Neural cell (in vitro differentiated cells): ENCODE results near the gene CMC1. TPM values are rescaled to one million over a fixed set of nuclear protein-coding genes. Genes with fewer than 3 reads are reported as not detected.
"Not testable (repeated sequence)": the region's sequence is repeated elsewhere in the genome, so short reads cannot be mapped to it uniquely, and the experiment has no call there.

ENCODE experiments used
- H2AFZ ChIP-seq: fragments of 200-600, 300-800 bp; sonication (generic), shearing (Covaris generic); 2 replicates; pipeline ENCODE4 v1.6.0; 2014; ENCODE audit warnings: low read depth, mild to moderate bottlenecking, antibody characterized with exemption, low read length, moderate library complexity
- H3F3A ChIP-seq: fragments of 200-600 bp; shearing (Covaris generic); 2 replicates; pipeline ENCODE4 v1.6.1; 2016; ENCODE audit warnings: mild to moderate bottlenecking, moderate library complexity, mixed read lengths, antibody characterized with exemption, low read length; ENCODE audit not compliant: insufficient read depth, poor library complexity, severe bottlenecking
- H3K27ac ChIP-seq: fragments of 200-600, 300-800 bp; sonication (generic), shearing (Covaris generic); 2 replicates; pipeline ENCODE4 v1.5.1; 2014; ENCODE audit warnings: mild to moderate bottlenecking, low read length, moderate library complexity
- H3K27me3 ChIP-seq: fragments of 300-800, 200-600 bp; sonication (generic), shearing (Covaris generic); 2 replicates; pipeline ENCODE4 v1.6.0; 2014; ENCODE audit warnings: mild to moderate bottlenecking, low read depth, low read length, moderate library complexity; ENCODE audit not compliant: insufficient read depth
- H3K36me3 ChIP-seq: fragments of 300-800, 200-600 bp; sonication (generic), shearing (Covaris generic); 2 replicates; pipeline ENCODE4 v1.5.1; 2014; ENCODE audit warnings: mild to moderate bottlenecking, antibody characterized with exemption, low read length, moderate library complexity; ENCODE audit not compliant: insufficient read depth
- H3K4me2 ChIP-seq: fragments of 300-800, 200-600 bp; sonication (generic), shearing (Covaris generic); 2 replicates; pipeline ENCODE4 v1.6.0; 2014; ENCODE audit warnings: mild to moderate bottlenecking, low read length
- H3K4me3 ChIP-seq: fragments of 300-800, 200-600 bp; sonication (generic), shearing (Covaris generic); 2 replicates; pipeline ENCODE4 v1.5.1; 2014; ENCODE audit warnings: mild to moderate bottlenecking, low read length, moderate library complexity
- H3K79me2 ChIP-seq: fragments of 200-600 bp; shearing (Covaris generic); replicated peaks from 2 replicates; pipeline ENCODE4 v1.6.0; 2014; ENCODE audit warnings: mild to moderate bottlenecking, low read length, moderate library complexity; ENCODE audit not compliant: insufficient read depth
- H3K9ac ChIP-seq: fragments of 300-800, 200-600 bp; sonication (generic), shearing (Covaris generic); 2 replicates; pipeline ENCODE4 v1.6.1; 2016; ENCODE audit warnings: mild to moderate bottlenecking, low read length, mixed read lengths
- H3K9me2 ChIP-seq: fragments of 200-600 bp; shearing (Covaris generic); 2 replicates; pipeline ENCODE4 v1.6.1; 2016; ENCODE audit warnings: mild to moderate bottlenecking, low read length, mixed read lengths; ENCODE audit not compliant: insufficient read depth
- H3K9me3 ChIP-seq: fragments of 200-600, 300-800 bp; sonication (generic), shearing (Covaris generic); 2 replicates; pipeline ENCODE4 v1.6.1; 2016; ENCODE audit warnings: mild to moderate bottlenecking, mixed run types, low read length, moderate library complexity, mixed read lengths
- H4K20me1 ChIP-seq: fragments of 200-600 bp; shearing (Covaris generic); 2 replicates; pipeline ENCODE4 v1.6.1; 2016; ENCODE audit warnings: mild to moderate bottlenecking, mixed run types; ENCODE audit not compliant: insufficient read depth
- CTCF ChIP-seq: fragments of 450-650 bp; IDR thresholded peaks from 2 replicates; pipeline ENCODE4 v1.5.1; 2014; ENCODE audit warnings: antibody characterized with exemption, mild to moderate bottlenecking, moderate library complexity; ENCODE audit not compliant: poor library complexity, severe bottlenecking
- EP300 ChIP-seq: fragments of 450-650 bp; conservative IDR thresholded peaks from 2 replicates; pipeline ENCODE4 v1.6.1; 2014; ENCODE audit warnings: antibody characterized with exemption, mild to moderate bottlenecking, moderate library complexity; ENCODE audit not compliant: poor library complexity, severe bottlenecking
- EZH2 ChIP-seq: fragments of 200-600, 300-800 bp; shearing (Covaris generic), sonication (generic); IDR thresholded peaks from 2 replicates; pipeline ENCODE4 v1.6.1; 2014; ENCODE audit warnings: antibody characterized with exemption, low read length, borderline replicate concordance, mild to moderate bottlenecking; ENCODE audit not compliant: insufficient read depth, poor library complexity, severe bottlenecking
- MXI1 ChIP-seq: fragments of 450-650 bp; conservative IDR thresholded peaks from 2 replicates; pipeline ENCODE4 v1.6.1; 2014; ENCODE audit warnings: antibody characterized with exemption, mild to moderate bottlenecking; ENCODE audit not compliant: poor library complexity, severe bottlenecking
- POLR2AphosphoS5 ChIP-seq: IDR thresholded peaks from 2 replicates; pipeline ENCODE4 v1.6.1; 2012
- RAD21 ChIP-seq: fragments of 450-650 bp; conservative IDR thresholded peaks from 2 replicates; pipeline ENCODE4 v1.6.1; 2014; ENCODE audit warnings: antibody characterized with exemption, mild to moderate bottlenecking, moderate library complexity
- REST ChIP-seq: IDR thresholded peaks from 2 replicates; pipeline ENCODE4 v1.6.1; 2012; ENCODE audit warnings: borderline replicate concordance
- SMC3 ChIP-seq: fragments of 450-650 bp; conservative IDR thresholded peaks from 2 replicates; pipeline ENCODE4 v1.6.1; 2014; ENCODE audit warnings: antibody characterized with exemption, mild to moderate bottlenecking, moderate library complexity; ENCODE audit not compliant: poor library complexity
- TAF1 ChIP-seq: IDR thresholded peaks from 2 replicates; pipeline ENCODE4 v1.6.1; 2012; ENCODE audit warnings: low read depth
- polyA plus RNA-seq: library from polyadenylated mRNA; depleted of rRNA; stranded (reverse); fragments of >200 nt; gene quantifications from 2 replicates; pipeline ENCODE4 v1.2.3, GENCODE V29; 2014

The CMC1 gene
- polyA plus RNA-seq, 1 donor from 2014 or later = 8.7 TPM

- Histone ChIP-seq H2AFZ (no peak overlapping the region), H3K79me2 (no peaks in the 10 kb centered on the region), H3K4me2 (no peak overlapping the region), H4K20me1 (no peaks in the 10 kb centered on the region), H3K9me2 (no peaks in the 10 kb centered on the region), H3K36me3 (peaks cover 9% of the 10 kb centered on the region), H3K27me3 (no peaks in the 10 kb centered on the region), H3F3A (no peaks in the 10 kb centered on the region), H3K4me3 (no peak overlapping the region), H3K27ac (no peak overlapping the region), H3K9me3 (peaks cover 5% of the 10 kb centered on the region), H3K9ac (no peak overlapping the region)
- TF ChIP-seq CTCF (no peak), EP300 (no peak), SMC3 (no peak), MXI1 (no peak), REST (no peak)
Measured at GRCh38 chr3:28268989-28269388, 27.6 kb downstream of the CMC1 start.

GRCh38 chr3:28269884-28270283, 28.5 kb downstream of the CMC1 start:
- not testable (repeated sequence) for H3K79me2 ChIP-seq, H3K36me3 ChIP-seq, H3K9me3 ChIP-seq, H3K4me2 ChIP-seq, H3K9me2 ChIP-seq, H3F3A ChIP-seq, H3K27me3 ChIP-seq, H4K20me1 ChIP-seq, H2AFZ ChIP-seq, H3K27ac ChIP-seq, H3K4me3 ChIP-seq, H3K9ac ChIP-seq

- Histone ChIP-seq H3K9me3 (peaks cover 5% of the 10 kb centered on the region), H3K27me3 (no peaks in the 10 kb centered on the region), H3K9ac (no peak overlapping the region), H3K79me2 (no peaks in the 10 kb centered on the region), H3F3A (no peaks in the 10 kb centered on the region), H3K4me3 (no peak overlapping the region), H3K27ac (no peak overlapping the region), H3K36me3 (no peaks in the 10 kb centered on the region), H3K9me2 (no peaks in the 10 kb centered on the region), H3K4me2 (no peak overlapping the region), H4K20me1 (no peaks in the 10 kb centered on the region), H2AFZ (no peak overlapping the region)
- TF ChIP-seq MXI1 (no peak), EZH2 (no peak), SMC3 (no peak), EP300 (no peak), TAF1 (no peak), POLR2AphosphoS5 (no peak), RAD21 (no peak)
Measured at GRCh38 chr3:28273837-28274236, 32.4 kb downstream of the CMC1 start.
